Neural crest cell (in vitro differentiated cells): ENCODE data around the gene CSNK2A2. TPM values are rescaled to one million over a fixed set of nuclear protein-coding genes. Genes with fewer than 3 reads are reported as not detected.

Experiments used
- DNase-seq: peaks from one replicate; pipeline ENCODE4 v3.0.0; 2021; ENCODE audit warnings: low read depth, mixed read lengths, low spot score
- H3K27ac Mint-ChIP-seq: one replicate; pipeline ENCODE4 v1.8.0; 2021; ENCODE audit warnings: mild to moderate bottlenecking, mixed read lengths; ENCODE audit not compliant: unreplicated experiment
- H3K27me3 Mint-ChIP-seq: 2 replicates; pipeline ENCODE4 v1.8.0; 2021; ENCODE audit warnings: low read depth, mild to moderate bottlenecking, mixed read lengths
- H3K36me3 Mint-ChIP-seq: 2 replicates; pipeline ENCODE4 v1.8.0; 2021; ENCODE audit warnings: low read depth, mild to moderate bottlenecking, mixed read lengths
- H3K4me1 Mint-ChIP-seq: 2 replicates; pipeline ENCODE4 v1.8.0; 2021; ENCODE audit warnings: mixed read lengths
- H3K4me3 Mint-ChIP-seq: one replicate; pipeline ENCODE4 v1.8.0; 2021; ENCODE audit warnings: mild to moderate bottlenecking, mixed read lengths
- H3K9me3 Mint-ChIP-seq: 2 replicates; pipeline ENCODE4 v1.8.0; 2021; ENCODE audit warnings: mixed read lengths
- CTCF ChIP-seq: fragments of 200-600 bp; sonication (generic); conservative IDR thresholded peaks from 2 replicates; pipeline ENCODE4 v1.5.0; 2021; ENCODE audit warnings: antibody characterized with exemption, mild to moderate bottlenecking
- total RNA-seq: library from RNA; stranded (reverse); gene quantifications from 2 replicates; pipeline ENCODE4 v1.2.1, GENCODE V29; 2021

Gene CSNK2A2
- total RNA-seq, 1 donor from 2014 or later: 116 TPM

DNA sequence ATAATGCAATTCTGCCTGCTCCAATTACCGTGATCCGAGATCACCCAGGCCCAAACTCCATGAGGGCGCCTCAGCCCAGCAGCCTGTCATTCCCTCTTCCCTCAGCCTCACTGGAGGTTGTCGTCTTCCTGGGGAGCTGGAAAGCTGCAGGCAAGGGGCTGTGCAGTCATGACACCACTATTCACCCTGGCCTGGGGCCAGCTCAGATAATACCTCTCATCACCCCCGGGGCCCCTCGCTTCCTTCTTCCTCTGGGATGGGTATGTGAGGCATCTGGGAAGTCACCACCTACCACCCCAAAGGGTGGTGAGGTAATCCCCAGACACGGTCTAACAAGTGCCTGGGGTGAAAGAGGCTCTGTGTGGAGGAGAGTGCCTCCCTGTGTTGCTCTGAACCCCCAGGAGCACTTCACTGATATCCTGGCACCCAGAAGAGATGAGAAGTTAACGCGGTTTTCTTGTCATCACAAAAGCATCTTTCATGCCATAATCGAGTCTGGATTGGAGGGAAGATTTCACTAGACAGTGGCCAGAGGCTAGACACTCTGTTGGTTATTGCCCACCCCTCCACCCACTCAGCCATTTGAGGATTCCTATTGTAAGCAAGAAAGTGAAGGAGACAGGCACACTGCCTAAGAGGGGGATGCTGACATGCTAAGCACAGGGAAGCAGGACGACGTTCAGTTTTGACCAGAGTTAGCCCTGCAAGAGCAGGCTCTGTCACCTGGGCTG is 87.2 kb downstream of the CSNK2A2 start:
- H3K4me1 Mint-ChIP-seq: peaks cover 49% of the 10 kb centered on the region
- no peaks in the 10 kb centered on the region for H3K9me3 Mint-ChIP-seq
- peaks cover 23% of the 10 kb centered on the region for H3K36me3 Mint-ChIP-seq
- no peaks in the 10 kb centered on the region for H3K27me3 Mint-ChIP-seq
- DNase-seq: no peak
- H3K27ac Mint-ChIP-seq: peak overlapping the region; percentile 93
- H3K4me3 Mint-ChIP-seq: peak overlapping the region; percentile 33
- no peak for TF ChIP-seq CTCF

DNA sequence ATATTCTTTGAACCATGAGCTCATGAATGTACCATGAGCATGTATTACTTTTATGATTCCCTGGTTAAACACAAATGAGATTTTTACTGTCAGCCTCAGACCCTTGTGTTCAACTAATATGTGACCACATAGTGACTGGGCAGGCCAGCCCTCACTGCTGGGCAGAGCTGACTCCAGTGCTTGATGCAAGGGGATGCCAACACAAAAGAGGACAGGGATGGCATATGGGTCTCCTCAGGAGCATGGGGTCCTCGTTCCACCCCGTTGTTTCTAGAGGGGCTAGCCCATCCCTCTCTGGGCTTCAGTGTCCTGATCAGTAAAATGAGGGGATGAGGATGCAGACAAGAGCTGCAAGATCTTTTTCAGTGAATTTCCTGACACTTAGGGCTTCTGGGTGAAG is 88.0 kb downstream of the CSNK2A2 start:
- Mint-ChIP-seq H3K4me3 (peak overlapping the region; percentile 33), H3K9me3 (no peaks in the 10 kb centered on the region), H3K36me3 (peaks cover 18% of the 10 kb centered on the region), H3K27ac (no peak overlapping the region), H3K27me3 (no peaks in the 10 kb centered on the region), H3K4me1 (peaks cover 55% of the 10 kb centered on the region)
- no peak for TF ChIP-seq CTCF
- DNase-seq: no peak

DNA sequence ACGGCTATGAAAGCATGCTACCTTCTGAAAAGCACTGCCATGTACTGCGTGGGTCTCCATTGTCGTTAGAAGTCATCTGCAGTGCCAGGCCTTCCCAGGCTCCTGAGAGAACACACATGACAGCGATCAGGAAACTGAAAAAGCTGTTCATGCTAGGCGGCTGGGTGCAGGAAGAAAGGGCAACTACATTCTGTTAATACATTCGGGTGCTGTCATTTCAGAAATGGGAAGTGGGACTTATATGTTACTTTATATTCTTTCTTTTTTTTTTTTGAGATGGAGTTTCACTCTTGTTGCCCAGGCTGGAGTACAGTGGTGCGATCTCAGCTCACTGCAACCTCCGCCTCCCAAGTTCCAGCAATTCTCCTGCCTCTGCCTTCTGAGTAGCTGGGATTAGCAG is 88.6 kb downstream of the CSNK2A2 start:
- H3K9me3 Mint-ChIP-seq: no peaks in the 10 kb centered on the region
- H3K27me3 Mint-ChIP-seq: no peaks in the 10 kb centered on the region
- no peak overlapping the region for H3K27ac Mint-ChIP-seq
- peaks cover 14% of the 10 kb centered on the region for H3K36me3 Mint-ChIP-seq
- DNase-seq: no peak
- no peak overlapping the region for H3K4me3 Mint-ChIP-seq
- TF ChIP-seq CTCF: no peak
- H3K4me1 Mint-ChIP-seq: peaks cover 55% of the 10 kb centered on the region

Other genes starting within 250 kb of the CSNK2A2 start
- gene CNGB1, start 227.0 kb downstream of the CSNK2A2 start, total RNA-seq: 0.21 and 0.57 TPM in 2 replicates
- 13.9 and 15.5 TPM in 2 replicates for gene ZNF319, start 197.4 kb downstream of the CSNK2A2 start, total RNA-seq
- 74.8 and 77.5 TPM in 2 replicates for gene USB1, start 196.7 kb downstream of the CSNK2A2 start, total RNA-seq
- gene MMP15, start 172.4 kb downstream of the CSNK2A2 start, total RNA-seq: 36.6 and 38.9 TPM in 2 replicates
- gene CFAP20, start 68.7 kb downstream of the CSNK2A2 start, total RNA-seq: 72.1 and 73.1 TPM in 2 replicates
- not detected in 2 replicates for gene PRSS54, start 96.9 kb upstream of the CSNK2A2 start, total RNA-seq
- gene GINS3, start 194.4 kb upstream of the CSNK2A2 start, total RNA-seq: 22.2 and 23.7 TPM in 2 replicates